ENCODE results near the gene DCDC2.
A peak's percentile ranks its signal among the peaks of the same experiment; 100 is the strongest.
"Not testable (repeated sequence)": the region's sequence is repeated elsewhere in the genome, so short reads cannot be mapped to it uniquely, and the experiment has no call there.

The DCDC2 gene

DNA sequence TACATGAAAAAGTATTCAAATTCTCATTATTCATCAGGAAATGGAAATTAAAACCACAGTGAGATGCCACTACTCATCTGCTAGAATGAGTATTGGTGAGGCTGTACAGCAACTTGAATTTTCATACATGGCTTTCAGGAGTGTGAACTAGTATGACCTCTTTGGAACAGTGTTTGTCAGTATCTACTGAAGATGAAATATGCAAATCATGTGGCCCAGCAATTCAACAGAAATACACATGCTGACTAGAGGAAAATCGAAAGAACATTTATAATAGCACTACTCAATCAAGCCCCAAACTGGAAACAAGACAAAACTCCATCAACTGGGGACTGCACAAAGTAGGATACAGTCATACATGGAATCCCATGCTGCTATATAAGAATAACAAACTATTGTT is 102.2 kb downstream of the DCDC2 start:
- no peak for DNase-seq

DNA sequence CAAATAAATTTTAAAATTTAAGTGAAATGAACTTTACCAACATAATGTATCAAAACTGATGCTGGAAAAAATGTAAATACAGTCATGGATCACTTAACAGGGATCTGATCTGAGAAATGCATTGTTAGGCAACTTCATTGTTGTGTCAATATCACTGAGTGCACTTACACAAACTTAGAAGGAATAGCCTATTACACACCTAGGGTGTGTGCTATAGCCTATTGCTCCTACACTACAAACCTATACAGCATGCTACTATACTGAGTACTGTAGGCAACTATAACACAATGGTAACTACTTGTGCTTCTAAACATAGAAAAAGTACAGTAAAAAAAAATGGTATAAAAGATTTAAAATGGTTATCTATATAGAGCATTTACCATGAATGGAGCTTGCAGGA is 104.5 kb downstream of the DCDC2 start:
- no peak for DNase-seq

DNA sequence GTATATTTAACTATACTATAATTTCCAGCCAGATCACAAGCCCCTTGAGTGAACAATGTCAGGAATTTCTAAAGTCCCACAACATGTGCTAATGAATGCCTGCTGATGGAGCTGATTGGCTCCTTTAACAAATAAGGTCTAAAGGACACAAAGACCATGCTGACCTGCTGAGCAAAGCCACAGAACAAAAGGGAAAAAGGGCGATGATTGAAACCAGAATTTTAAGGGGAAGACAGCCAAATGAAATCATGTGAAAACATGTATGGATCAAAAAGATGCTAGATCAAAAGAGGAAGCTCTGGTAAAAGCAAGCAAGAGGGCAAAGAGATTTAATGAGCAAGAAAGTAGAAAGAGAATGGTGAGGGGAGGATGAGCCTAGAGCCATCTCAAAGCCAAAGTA is 105.6 kb downstream of the DCDC2 start:
- no peak for DNase-seq

DNA sequence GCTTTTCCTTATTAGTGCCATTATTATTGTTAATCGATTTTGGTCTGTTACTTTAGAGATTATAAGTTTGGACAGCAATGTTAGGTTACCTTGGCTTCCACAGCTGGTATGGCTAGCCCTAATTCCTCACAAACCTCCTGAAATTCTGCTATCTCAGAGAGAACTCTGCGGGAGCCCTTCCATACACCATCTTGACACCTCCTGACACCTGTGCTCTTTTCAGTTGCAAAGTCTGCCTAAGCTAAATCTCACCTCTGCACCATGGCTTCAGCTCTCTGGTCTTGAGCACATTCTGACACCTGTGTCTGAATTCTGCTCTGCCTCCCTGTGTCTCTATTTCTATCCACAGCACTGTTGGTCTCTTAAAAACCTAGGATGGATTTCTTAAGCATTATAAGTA is 106.5 kb downstream of the DCDC2 start:
- DNase-seq = no peak

DNA sequence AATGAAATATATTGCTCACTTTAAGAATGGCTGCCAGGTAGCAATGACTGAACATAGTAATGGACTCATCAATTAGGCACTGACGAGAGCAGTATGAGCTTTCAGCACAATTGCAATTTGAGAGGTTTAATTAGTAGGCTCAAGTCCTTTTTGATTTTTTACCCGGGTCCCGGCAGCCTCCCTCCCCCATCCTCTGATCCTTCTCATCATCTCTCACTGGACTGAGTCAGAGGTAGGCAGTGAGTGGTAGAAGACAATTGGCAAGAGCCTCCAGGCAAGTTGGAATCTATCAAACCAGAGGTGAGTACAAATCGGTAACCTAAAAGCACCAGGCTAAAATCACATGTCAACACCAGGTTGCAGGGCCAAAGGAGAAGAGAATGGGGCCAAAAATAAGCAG is 107.9 kb downstream of the DCDC2 start:
- DNase-seq = no peak

DNA sequence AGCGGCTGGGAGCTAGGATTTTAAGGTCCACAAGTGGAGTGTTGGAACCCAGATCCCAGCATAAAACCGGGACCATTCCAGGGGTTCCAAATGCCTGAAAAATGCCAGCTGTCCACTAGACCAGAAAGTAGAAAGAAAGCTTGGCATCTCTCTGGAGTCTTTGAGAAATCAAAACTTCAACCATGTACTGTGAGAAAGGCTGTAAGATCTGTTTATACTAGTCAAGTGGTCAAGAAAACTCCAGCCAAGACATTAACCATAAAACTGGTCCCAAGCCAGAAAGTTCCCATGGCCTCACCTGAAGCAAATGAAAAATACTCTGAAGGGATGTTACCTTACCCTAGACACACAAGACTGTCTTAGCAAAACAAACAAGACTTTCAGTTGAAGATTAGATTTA is 112.6 kb downstream of the DCDC2 start:
- DNase-seq = no peak

DNA sequence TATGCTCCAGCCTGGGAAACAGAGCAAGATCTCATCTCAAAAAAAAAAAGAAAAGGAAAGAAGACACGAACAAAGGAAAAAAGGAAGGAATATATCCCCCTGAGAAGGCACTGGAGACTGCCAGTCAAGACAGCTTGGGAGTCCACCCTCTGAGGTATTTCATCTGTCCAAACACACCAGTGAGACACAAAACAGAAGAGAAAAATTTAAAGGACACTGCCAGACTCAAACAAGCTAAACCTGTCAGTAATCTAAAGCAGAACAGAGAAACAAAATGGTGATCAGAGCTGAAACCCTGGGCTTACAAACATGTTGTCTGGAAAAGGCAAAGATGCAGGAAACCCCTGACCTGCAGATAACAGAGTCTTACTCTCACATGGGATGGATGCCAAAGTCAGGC is 114.9 kb downstream of the DCDC2 start:
- DNase-seq = no peak

DNA sequence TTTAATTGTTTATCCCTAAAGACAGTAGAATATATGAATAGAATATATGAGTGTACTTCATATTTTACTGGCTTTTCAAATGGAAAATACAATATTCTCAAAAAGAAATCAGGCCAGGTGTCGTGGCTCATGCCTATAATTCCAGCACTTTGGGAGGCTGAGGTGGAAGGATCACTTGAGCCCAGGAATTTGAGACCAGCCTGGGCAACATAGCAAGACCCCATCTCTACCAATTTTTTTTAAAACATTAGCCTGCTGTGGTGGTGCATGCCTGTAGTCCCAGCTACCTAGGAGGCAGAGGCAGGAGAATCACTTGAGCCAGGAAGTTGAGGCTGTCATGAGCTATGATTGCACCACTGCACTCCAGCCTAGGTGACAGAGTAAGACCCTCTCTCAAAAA is 116.1 kb downstream of the DCDC2 start:
- not testable (repeated sequence) for DNase-seq

DNA sequence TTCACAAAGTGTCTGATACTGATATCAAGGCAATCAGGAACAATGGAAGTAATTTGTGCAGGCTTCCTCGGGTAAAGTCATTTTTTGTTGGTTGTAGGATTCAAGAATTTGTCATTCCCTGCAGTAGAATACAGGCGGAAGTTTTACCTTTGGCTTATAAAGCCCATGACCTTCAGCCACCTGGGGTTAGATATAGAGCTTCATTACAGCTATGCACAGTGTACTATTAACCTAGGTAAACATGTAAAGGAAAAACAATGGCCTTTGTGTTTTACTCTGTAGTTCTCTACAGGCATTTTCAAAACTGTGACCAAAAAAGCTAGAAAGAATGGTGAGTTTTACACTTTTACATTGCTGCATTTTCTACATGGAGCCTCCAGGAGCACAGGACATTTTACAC is 116.9 kb downstream of the DCDC2 start:
- DNase-seq = no peak

DNA sequence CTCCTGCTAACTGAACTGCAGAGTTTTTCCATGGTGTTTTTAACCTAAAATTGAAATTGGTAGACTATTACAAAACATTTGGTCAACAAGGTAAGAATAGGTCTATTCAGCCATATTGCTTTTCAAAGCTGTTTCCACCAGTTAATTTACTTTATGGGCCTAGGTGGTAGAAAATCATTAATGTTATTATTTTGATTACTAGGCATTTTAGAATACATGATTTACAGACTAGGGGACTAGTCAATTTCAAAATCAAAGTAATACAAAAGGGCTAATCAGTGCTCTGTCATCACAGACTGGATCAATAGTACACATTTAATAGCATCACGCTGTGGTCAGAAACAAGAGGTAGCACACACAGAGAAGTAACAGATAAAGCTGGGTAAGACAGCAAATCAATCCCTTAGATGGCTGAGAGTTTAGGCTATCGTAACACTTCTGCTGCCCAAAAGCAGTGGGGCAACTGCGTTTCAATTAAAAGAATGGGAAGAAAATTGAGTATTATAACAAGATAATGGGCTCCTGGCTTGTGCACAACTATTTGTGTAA is 117.4 kb downstream of the DCDC2 start:
- DNase-seq = no peak

DNA sequence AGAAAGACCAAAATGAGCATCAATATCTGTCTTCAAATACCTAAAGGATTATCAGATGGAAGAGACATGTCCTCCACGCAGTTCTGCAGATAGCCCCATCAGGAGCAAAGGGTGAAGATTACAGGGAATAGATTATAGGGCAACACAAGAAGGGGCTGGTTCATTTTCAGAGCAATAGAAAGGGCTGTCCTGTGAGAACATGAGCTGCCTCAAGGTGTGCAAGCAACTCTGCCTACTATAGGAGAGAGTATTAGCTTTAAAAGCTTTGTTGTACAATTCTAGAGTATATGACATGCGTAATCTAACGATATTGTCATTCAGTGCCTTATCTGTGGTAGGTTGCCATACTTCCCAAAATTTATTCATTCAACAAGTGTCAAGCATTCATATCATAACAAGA is 119.2 kb downstream of the DCDC2 start:
- no peak for DNase-seq

DNA sequence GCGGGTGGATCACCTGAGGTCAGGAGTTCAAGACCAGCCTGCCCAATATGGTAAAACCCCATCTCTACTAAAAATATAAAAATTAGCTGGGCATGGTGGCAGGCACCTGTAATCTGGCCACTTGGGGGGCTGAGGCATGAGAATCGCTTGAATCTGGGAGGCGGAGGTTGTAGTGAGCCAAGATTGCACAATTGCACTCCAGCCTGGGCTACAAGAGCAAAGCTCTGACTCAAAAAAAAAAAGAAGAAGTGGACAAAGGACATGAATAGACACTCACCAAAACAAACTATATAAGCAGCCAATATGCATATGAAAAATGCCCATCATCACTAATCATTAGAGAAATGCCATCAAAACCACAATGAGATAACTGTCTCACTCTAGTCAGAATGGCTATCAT is 121.1 kb downstream of the DCDC2 start:
- not testable (repeated sequence) for DNase-seq

DNA sequence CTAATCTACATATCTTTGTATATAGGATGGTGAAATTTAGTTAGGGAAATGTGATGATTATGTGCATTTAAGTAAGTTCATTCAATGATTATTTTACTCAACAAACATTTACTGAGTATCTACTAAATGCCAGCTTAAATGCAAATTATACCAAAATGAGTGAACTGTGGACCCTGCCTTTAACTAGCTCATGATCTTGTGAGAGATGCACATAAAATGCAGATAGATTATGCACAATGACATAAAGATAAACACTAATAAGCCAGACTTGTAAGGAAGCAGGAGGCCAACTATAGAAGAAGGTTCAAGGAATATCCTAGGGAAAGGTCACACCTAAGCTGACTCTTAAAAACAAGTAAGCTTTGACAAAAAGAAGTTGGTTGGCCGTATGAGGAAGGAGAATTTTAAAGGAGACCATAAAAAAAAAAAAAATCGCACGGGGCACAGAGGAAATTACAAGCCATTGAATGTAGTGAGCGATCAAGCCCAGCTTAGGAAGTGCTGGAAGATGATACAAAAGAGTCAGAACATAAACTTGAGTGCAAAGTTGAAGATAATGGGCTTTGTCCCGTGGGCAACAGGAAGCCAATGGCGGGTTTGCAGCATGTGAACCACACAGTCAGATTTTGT is 123.9 kb downstream of the DCDC2 start:
- DNase-seq = no peak

DNA sequence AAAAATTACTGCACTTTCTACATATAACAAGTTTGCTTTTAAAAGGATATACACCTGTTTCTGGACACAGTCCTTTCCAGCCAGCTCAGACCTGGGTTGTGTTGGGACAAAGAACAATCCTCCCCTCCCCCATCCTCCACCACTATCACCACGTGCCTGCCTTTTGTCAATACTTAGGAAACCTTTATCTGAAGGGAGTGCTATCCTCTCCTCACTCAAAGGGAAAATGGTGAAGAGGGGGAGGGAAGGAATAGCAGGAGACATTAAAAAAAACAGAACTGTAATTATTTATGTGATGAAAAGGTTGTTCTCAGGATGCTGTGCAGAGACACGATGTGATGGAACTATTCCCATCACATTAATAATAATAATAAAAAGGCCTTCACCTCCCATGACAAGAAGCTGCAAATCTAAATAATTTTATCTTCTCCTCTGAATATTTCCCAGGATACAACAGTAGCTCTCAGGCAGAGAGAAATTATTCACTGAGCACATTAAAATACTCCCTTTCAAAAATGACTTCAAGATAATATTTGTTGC is 126.4 kb downstream of the DCDC2 start:
- no peak for DNase-seq

DNA sequence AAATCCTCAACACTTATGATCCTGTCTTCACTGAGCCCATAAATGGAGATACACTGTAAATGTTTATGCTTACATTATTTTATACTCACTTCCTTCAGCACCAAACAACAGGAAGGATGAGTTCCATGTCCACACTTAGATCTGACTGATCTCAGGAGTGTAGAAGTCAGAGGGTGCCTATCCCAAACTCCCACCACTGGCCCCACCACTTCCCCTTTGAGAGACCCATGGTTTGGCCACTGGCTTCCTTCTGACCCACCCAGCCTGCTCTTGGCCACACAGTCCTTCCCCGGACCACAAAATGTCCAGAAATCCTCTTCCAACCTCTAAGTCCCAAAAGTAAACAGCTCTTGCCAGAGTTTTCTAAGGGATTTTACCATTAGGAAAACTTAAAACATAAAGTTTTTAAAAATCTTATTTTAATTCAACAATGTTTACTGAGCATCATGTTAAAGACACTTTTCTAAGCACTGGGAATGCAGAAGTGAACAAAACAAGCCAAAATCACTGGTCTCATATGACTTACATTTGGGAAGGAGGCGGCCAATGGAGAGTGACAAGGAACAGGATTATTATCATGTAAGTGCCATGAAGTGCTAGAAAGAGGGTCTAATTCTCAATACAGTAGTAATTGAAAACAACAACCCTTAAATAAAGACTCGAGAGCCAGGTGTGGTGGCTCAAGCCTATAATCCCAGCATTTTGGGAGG is 128.0 kb downstream of the DCDC2 start:
- DNase-seq = no peak

DNA sequence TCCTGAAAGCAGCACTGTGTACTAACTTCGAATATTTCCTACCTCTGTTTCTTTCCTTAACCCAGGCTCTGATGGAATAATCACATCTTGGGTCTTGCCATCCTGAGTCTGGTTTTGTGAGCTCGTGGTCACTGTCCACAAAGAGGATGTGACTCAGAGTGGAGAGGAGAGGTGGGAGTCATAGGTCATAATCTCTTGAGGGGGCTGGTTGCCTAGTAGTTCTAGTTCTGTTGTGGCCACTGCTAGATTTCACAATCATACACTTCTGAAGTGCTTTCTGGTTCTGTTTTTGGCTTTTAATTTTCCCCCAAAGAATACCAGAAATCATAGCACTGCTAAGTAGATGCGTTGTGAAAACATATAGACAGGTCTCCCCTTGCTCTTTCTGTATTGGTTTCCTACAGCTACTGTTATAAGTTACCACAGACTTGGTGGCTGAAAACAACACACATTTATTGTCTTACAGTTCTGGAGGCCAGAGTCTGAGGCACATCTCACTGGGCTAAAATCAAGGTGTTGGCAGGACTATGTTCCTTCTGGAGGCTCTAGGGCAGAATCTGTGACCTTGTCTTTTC is 129.1 kb downstream of the DCDC2 start:
- peak; percentile 12 for DNase-seq

DNA sequence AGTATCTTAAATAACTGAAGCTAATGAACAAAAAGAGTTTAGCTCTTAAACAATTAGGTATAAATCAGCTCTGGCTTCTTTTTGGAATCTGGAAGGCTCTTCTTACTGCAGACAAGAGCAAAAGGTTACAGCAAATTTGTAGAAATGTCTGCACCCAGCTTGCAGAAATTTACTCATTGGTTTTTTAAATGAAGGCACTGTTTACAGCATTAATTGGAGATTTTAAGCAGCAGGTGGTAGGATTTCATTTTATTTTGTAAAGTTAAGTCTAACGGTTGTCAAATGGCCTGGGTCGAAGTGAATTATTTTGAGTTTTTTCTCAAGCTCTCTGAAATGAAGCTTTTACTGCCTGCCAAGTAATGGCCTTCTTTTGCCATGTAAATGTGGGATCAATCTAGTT is 129.7 kb downstream of the DCDC2 start:
- DNase-seq = no peak

DNA sequence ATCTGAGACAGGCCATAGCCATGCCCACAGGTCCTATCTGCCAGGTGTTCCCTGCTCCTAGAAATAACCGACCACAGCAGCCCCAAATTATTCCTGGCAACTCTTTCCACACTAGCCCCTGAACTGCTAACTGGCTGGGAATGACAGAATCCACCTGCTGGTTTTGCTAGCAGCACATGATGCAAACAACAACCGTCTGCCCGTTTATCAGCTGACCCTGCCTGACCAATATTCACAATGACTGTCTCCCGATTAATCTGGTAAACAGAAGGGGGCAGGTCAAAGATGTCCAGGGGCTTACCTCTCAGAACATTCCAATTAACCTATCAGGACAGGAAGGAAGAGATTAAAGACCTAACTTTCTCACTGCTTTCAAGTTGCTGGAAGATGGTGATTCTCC is 130.3 kb downstream of the DCDC2 start:
- no peak for DNase-seq

DNA sequence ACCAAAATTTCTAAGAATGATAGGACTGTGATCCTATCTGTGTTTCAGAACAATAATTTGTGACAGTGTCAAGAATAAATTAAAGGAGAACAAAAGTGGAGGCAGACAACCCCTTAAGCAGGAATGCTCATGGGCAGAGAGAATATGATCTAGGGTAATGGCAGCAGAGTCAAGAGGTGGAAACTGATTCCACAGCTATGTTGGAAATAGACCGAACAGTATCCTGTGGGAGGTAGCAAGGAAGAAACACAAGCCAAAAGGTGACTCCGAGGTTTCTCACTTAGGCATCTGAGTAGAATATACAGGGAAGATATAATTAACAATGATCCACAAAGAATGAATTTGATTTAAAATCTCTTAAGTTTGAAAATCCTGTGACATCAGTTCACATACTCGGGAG is 131.3 kb downstream of the DCDC2 start:
- DNase-seq = no peak

DNA sequence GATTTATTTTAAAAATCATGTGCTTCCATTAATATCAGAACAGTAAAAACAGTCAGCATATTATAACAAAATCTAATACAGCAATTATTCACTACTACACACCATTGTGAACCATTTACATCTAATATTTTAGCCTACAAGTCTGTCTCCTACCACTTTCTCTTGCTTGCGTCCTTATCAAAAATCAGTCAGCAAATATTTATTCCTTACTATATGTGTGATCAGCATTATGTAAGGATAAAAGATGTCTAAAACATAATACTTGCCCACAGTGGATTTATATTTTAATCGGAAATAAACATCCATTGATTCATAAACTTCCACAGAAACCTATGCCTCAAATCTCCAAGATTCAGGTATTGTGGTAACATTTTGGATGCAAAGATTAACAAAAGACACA is 132.0 kb downstream of the DCDC2 start:
- no peak for DNase-seq

DNA sequence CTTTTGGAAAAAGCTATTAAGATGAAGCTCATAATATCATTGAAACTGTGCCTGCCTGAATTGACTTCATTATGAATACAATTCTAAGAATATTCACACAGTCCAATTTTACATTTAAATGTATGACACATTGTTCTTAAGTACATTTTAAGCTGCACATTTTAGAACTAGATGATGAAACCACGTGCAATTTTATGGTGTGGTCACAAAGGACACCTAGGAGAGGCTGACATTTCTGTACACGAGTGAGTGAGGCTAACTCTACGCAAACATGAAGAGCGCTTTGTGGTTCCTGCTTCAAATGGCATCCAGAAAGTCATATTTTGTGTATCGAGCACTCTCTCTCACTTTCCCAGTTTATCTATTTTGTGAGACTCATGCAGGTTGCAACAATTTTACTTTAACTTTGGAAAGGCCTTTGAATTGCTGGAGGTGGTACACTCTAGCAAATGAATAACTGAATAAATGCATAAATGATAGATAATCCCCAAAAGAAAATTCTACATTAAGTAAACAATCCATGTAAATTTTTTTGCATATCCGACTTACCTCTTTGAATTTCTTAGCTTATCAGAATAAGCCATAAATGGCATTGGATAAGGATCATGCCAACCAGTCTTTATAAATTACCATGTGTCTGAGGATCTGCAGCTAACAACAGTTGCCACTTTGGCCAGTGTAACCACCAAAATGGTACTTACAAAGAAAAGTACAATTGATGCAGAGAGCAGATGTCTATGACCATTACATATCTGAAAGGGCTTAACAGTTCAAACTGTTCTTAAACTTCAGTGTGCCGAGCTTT is 134.5 kb downstream of the DCDC2 start:
- DNase-seq = no peak

DNA sequence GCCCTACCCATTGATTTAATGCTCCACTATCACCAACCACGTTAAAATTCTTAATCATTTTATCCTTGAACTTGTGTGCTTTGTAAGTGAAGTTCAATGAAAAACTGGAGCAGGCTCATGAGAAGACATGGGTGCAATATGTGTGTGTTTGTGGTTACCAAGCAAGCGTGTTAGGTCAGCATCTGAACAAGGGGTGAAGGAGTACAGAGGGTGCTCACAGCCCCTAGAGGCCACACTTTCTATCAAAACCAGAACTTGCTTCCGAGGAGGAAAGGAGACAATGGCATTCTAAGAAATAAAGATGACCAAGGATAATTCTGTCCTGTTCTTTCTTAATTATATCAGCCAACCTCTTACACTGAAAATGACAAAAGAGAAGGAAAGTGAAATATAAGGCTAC is 138.2 kb downstream of the DCDC2 start:
- no peak for DNase-seq

DNA sequence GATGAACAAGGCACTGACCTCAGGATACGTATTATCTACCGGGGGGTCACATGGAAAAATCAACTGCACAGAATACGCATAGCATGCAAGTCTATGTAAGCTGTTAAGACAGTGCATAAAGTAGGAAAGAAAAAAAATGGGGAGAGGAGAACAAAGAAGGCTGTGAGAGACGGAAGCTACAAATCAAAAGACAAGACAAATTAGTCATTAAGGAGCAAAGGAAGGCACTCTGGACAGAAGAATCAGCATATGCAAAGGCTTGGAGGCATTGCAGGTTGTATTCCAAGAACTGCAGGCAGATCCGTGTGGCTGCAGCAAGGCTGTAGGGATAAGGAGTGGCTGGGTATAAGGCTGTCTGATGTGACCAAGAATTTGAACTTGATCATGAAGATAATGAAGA is 142.9 kb downstream of the DCDC2 start:
- no peak for DNase-seq

Data from CD4-positive, alpha-beta T cell treated with Interferon gamma for 1 hour (primary cell).